ENCODE results near the gene STAT4.

GRCh38 chr2:190994148-190994547 lies 156.6 kb downstream of the STAT4 start:
- no peak for TF ChIP-seq CTCF (conservative IDR thresholded peaks at IDR 0.05 in 1 of 2, IDR thresholded peaks at IDR 0.05 in 1 of 2; ENCODE audit: extremely low read depth in 1 of 2, insufficient read depth in 1 of 2, low read depth in 1 of 2, low read length in 2 of 2)
- no peak for TF ChIP-seq EZH2 (IDR thresholded peaks at IDR 0.05; ENCODE audit: borderline replicate concordance, low read length)

Measured in mammary epithelial cell (primary cell).